GM21737 (cell line): ENCODE measurements around the gene BCAP31.

Experiments used
- ATAC-seq: cut with Tn5 transposase; IDR thresholded peaks from one replicate; pipeline ENCODE4 v1.9.1; 2021; ENCODE audit warnings: mild to moderate bottlenecking, moderate library complexity; ENCODE audit not compliant: unreplicated experiment

Gene BCAP31

GRCh38 chrX:153724252-153725038 is at the start of gene BCAP31, which contains the start of gene ABCD1:
Gene BCAP31, minus strand, starts transcription at chrX:153724387. Its CDS starts 1,143 bp downstream, at chrX:153723244.
Gene ABCD1, plus strand, starts transcription at chrX:153724856. Its CDS starts 411 bp downstream, at chrX:153725267.
- peak; percentile 57 for ATAC-seq

DNA sequence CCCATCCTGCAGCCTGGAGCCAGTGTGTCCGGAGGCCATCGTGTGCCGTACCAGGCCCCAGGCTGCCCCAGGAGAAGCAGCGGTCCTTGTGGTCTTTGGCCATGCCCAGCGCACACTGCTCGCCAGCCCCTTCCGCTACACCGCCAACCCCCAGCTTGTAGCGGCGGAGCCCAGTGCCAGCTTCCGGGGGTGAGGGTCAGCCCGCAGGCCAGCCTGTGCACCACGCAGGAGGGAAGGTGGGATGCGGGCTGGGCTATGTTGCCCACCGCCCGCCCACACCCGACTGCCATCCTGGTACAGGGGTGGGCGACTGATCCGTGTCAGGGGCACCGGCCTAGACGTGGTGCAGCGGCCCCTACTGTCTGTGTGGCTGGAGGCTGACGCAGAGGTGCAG is 49.0 kb upstream of the BCAP31 start:
- no peak for ATAC-seq

- no peak for ATAC-seq
Measured at GRCh38 chrX:153772316-153773217, 48.4 kb upstream of the BCAP31 start.

GRCh38 chrX:153771415-153772315 is 47.5 kb upstream of the BCAP31 start:
- ATAC-seq: no peak

GRCh38 chrX:153770601-153771414 is 46.6 kb upstream of the BCAP31 start:
- no peak for ATAC-seq

DNA sequence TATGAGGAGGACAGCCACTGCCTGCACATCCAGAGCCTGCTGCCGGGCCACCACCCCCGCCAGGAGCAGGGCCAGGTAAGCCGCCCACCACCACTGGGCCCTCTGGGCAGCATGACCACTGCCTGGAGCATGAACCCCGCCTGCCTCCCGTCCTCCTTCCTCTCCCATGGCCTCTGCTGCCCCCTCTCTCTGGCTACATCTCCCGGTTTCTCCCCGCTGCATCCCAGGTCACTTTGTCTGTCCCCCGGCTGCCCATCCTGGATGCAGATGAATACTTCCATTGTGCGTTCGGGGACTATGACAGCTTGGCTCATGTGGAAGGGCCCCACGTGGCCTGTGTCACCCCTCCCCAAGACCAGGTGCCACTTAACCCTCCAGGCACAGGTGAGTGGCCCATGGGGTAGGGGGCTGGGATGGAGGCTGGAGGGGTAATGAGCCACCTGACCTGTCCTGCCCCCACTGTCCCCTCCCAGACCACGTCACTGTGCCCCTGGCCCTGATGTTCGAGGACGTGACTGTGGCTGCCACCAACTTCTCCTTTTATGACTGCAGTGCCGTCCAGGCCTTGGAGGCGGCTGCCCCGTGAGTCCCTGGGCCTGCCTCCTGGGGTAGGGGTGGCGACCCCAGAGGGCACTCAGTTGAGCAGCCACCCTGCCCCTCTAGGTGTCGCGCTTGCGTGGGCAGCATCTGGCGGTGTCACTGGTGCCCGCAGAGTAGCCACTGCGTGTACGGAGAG is 45.8 kb upstream of the BCAP31 start:
- no peak for ATAC-seq

DNA sequence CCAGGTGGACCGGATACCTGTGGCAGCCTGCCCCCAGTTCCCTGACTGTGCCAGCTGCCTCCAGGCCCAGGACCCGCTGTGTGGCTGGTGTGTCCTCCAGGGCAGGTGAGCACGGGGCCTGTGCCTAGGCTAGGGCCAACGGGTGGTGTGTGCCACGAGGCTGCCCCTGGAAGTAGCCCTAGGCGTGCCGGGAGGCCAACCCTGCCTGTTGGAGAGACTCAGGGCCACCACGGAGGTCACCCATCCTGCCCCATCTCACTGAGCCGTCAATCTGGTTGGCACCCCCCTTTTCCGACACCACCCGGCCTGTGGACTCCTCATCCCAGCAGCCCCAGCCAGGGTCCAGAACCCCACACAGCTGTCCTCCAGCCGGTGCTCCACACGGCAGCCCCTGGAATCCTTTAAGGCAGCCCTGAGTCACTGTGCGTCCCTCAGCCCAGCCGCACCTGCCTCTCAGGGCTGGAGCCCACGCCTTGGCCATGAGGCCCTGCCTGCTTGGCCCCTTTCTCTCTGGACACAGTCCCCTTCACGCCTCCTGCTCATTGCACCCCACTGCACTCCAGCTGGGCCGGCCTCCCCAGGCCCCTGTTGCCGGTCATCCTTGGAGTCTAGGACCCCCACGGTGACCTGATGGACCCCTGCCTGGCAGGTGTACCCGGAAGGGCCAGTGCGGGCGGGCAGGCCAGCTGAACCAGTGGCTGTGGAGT is 45.1 kb upstream of the BCAP31 start:
- ATAC-seq: no peak

GRCh38 chrX:153768311-153769157 is 44.3 kb upstream of the BCAP31 start:
- ATAC-seq: no peak

DNA sequence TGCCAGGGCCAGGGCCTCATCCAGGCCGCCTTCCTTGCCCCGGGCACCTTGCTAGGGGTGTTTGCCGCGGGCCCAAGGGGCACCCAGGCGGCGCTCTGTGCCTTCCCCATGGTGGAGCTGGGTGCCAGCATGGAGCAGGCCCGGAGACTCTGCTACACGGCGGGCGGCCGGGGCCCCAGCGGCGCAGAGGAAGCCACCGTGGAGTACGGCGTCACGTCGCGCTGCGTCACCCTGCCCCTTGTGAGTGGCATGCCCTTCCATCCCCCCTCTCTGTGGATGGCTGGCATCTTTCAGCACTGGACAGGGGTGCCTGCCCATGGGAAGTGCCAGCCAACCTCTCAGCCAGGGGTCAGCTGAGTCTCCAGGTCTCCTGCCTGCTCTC is 43.5 kb upstream of the BCAP31 start:
- no peak for ATAC-seq

GRCh38 chrX:153766871-153767673 is 42.9 kb upstream of the BCAP31 start:
- ATAC-seq: no peak

- ATAC-seq: no peak
Measured at GRCh38 chrX:153766098-153766817, 42.1 kb upstream of the BCAP31 start.

DNA sequence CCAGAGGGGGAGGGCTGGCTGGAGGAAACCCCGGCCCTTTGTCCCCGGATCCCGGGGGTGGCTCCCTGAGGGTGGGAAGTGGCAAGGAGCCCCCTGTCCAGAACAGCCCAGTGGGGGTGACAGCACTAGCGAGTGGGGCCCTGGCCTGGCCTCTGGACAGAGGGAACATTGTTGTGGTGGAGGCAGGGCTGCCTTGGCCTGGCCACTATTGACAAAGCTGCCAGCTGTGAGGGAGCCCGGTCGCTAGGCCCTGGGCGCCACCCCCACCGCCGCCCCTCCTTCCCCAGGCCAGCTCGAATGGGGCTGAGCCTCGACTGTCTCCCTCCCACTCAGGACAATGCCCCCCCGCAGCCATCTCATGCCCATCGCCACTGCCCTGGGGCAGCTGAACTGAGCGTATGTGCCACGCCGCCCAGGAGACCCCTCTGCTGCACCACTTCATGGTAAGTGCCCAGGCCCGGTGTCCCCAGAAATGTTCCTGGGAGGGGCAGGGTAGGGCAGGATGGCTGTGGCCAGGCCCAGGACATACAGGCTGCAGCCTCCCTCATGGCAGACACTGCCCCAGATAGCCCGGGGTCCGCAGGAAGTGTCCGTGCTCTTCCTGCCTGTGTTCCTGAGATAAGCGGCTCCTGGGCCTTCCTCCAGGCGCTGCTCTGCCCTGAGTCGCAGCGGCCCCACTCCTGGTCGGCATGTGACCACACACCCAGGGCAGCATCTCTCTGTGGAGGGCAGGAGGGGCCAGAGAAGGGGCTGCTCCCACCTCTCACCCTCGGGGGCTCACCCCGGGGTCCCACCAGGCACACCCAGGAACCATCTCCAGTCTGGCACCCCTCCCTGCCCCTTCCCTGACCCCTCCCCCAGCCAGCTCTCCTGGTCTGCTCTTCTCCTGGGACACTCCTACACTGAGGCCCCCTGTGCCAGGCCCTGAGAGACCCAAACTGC is 41.2 kb upstream of the BCAP31 start:
- ATAC-seq: no peak

DNA sequence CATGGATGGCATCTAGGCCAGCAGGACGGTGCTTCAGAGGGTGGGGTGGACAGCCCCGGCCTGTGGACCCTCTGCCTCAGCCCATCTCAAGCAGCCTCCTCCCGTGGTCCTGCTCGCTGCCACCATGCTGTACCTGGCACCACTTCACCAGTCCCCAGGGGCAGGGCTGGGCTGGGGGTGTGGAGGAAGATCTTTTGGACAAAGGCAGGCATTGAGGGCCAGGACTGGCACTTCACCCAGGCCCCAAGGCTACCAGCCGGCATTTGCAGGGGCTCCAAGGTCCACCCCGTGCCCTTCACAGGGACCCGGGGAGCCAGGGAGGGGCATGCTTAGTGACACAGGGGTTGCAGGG is 40.6 kb upstream of the BCAP31 start:
- ATAC-seq: no peak

DNA sequence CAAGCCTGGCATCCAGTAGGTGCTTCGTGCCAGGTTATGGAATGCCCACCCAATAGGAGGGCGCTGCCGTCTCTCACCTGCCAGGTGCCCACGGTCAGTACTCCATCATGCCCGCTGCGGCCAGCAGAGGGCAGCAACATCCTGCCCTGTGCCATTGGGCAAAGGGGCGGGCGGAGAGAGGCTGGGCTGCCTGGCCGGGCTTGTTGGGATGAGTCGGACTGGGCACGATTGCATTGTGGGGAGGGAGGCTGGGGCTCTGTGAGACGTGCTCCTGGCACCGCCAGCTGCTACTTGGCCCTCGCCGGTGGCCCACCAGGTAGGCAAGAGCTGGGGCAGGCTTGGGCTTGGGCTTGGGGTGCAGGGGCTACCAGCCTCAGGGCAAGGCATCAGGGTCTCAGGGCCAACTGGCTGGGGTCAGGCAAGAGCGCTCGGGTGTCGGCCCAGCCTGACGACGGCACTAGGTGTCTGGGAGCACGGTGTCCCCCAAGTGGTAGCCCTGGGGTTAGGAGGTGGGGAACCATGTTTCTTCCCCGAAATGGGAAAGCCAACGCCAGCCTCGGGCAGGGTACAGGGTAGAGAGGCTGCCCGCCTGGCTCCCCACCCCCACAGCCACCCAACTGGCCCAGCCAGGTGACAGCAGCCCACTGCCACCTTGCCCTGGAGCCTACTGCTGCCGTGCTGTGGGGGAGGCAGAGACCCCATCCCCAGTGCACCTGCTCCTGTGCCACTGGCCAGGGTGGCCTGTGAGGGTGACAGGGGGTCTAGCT is 40.0 kb upstream of the BCAP31 start, which contains the start of gene PLXNB3:
PLXNB3 (plus strand) TSS at position 261 of the 767 bp plus-strand sequence. CDS start 1,287 bp downstream, outside the sequence.
- ATAC-seq: no peak
